H1 (cell line): Measurements from ENCODE around the gene GIPR. TPM values are rescaled to one million over a fixed set of nuclear protein-coding genes. Genes with fewer than 3 reads are reported as not detected.

Source experiments
- BCL11A ChIP-seq, 2 experiments: IDR thresholded peaks; one replicate each; pipeline ENCODE4 v1.6.1; 2011; ENCODE audit warnings: low read depth in 2 of 2, low read length in 2 of 2, mild to moderate bottlenecking in 2 of 2
- CHD7 ChIP-seq: fragments of 300-600 bp; sonication (generic); IDR thresholded peaks from 2 replicates; pipeline ENCODE4 v1.7.1; 2012; ENCODE audit warnings: low read length, moderate library complexity, mild to moderate bottlenecking, inconsistent platforms; ENCODE audit not compliant: insufficient replicate concordance
- KDM5A ChIP-seq: fragments of 200-600 bp; IDR thresholded peaks from 2 replicates; pipeline ENCODE4 v1.7.1; 2012; ENCODE audit warnings: mild to moderate bottlenecking, low read length, inconsistent platforms, mixed read lengths
- RBBP5 ChIP-seq: IDR thresholded peaks from 2 replicates; pipeline ENCODE4 v1.7.1; 2012; ENCODE audit warnings: low read depth, mild to moderate bottlenecking, inconsistent platforms, low read length, moderate library complexity, borderline replicate concordance
- RNF2 ChIP-seq: fragments of 200-900, 300-1000 bp; sonication (generic); IDR thresholded peaks from 2 replicates; pipeline ENCODE4 v1.7.1; 2016; ENCODE audit warnings: borderline replicate concordance, low read depth, mild to moderate bottlenecking, antibody characterized with exemption, low read length; ENCODE audit not compliant: poor library complexity, severe bottlenecking; ENCODE audit errors: missing control alignments
- SAP30 ChIP-seq: fragments of 300-600 bp; sonication (generic); IDR thresholded peaks from 2 replicates; pipeline ENCODE4 v1.7.1; 2012; ENCODE audit warnings: low read length, moderate library complexity, mild to moderate bottlenecking, inconsistent platforms; ENCODE audit not compliant: insufficient read depth, insufficient replicate concordance
- TAF1 ChIP-seq: IDR thresholded peaks from 2 replicates; pipeline ENCODE4 v1.6.1; 2011; ENCODE audit warnings: mild to moderate bottlenecking, low read depth, low read length
- polyA plus RNA-seq, 7 experiments: library from polyadenylated mRNA; depleted of rRNA in 3 of 7; stranded (reverse) in 5 of 7; unstranded in 2 of 7; fragments of >200 nt in 5 of 7; fragments of 200-250 nt in 2 of 7; gene quantifications; 1 replicate in 5 of 7; 2 replicates in 1 of 7; 4 replicates in 1 of 7; pipeline versions ENCODE4 v1.2.1 to v1.2.3, GENCODE V29; 2011 to 2013; ENCODE audit warnings: missing spikeins in 2 of 7, mixed read lengths in 2 of 7
- total RNA-seq: library from RNA; stranded (reverse); fragmentation: NEBNext Ultra II Directional; extraction: Animal tissue kit (Norgen Biotek cat#: 25700); gene quantifications from 2 replicates; pipeline ENCODE4 v1.2.1, GENCODE V29; 2021

The GIPR gene
- total and polyA plus RNA-seq, 2 of the 8 experiments (the other 6 are each of a cell fraction or from before 2014, with no cell fraction given): 0.42 to 1.3 TPM

GRCh38 chr19:45730368-45731288 lies 62.6 kb downstream of the GIPR start, which contains the start of gene FBXO46 (continued):
- TF ChIP-seq KDM5A (no peak), RBBP5 (no peak), CHD7 (no peak), RNF2 (no peak), TAF1 (peak; percentile 49), BCL11A (IDR thresholded peaks at IDR 0.05; ENCODE audit: low read depth in 2 of 2, low read length in 2 of 2) (no peak), SAP30 (no peak)
